Keratinocyte (primary cell): ENCODE measurements around the gene MINK1. TPM values are rescaled to one million over a fixed set of nuclear protein-coding genes. Genes with fewer than 3 reads are reported as not detected.

Experiments used
- DNase-seq: peaks from one replicate; pipeline ENCODE4 v3.0.0-alpha.2; 2011; ENCODE audit warnings: low read depth, missing footprints, low spot score
- FAIRE-seq: peaks from 2 replicates; lab custom pipeline; 2011; peaks lifted over from hg19 to GRCh38; lab: Jason Lieb, UNC
- H2AFZ ChIP-seq: 2 replicates; pipeline ENCODE4 v1.6.0; 2012; ENCODE audit warnings: low read length, control low read depth, inconsistent platforms; ENCODE audit not compliant: control insufficient read depth
- H3K27ac ChIP-seq: 2 replicates; pipeline ENCODE4 v1.5.1; 2011; ENCODE audit warnings: low read length; ENCODE audit not compliant: control insufficient read depth, insufficient read depth
- H3K27me3 ChIP-seq: 3 replicates; pipeline ENCODE4 v1.6.0; 2011; ENCODE audit warnings: low read length; ENCODE audit not compliant: control insufficient read depth, insufficient read depth; ENCODE audit errors: extremely low read depth
- H3K36me3 ChIP-seq, 2 experiments: 2 replicates in 1 of 2; 3 replicates in 1 of 2; pipeline ENCODE4 v1.5.1; 2011; ENCODE audit warnings: low read length in 2 of 2, mild to moderate bottlenecking in 1 of 2; ENCODE audit not compliant: control insufficient read depth in 2 of 2, insufficient read depth in 2 of 2; ENCODE audit errors: extremely low read depth in 1 of 2
- H3K4me1 ChIP-seq: 3 replicates; pipeline ENCODE4 v1.5.1; 2011; ENCODE audit warnings: low read length; ENCODE audit not compliant: control insufficient read depth, insufficient read depth; ENCODE audit errors: extremely low read depth
- H3K4me2 ChIP-seq: 3 replicates; pipeline ENCODE4 v1.6.0; 2011; ENCODE audit warnings: low read depth, low read length; ENCODE audit not compliant: control insufficient read depth, insufficient read depth; ENCODE audit errors: extremely low read depth
- H3K4me3 ChIP-seq, 3 experiments: fragments of 200-600 bp in 1 of 3; sonication (generic) in 1 of 3; 2 replicates in 2 of 3; 3 replicates in 1 of 3; pipeline ENCODE4 v1.5.1; 2011 to 2016; ENCODE audit warnings: low read length in 3 of 3, mild to moderate bottlenecking in 3 of 3, control low read depth in 2 of 3, inconsistent platforms in 1 of 3, low read depth in 1 of 3, mixed read lengths in 1 of 3, mixed run types in 1 of 3, moderate library complexity in 1 of 3; ENCODE audit not compliant: control insufficient read depth in 2 of 3, insufficient read depth in 2 of 3; ENCODE audit errors: extremely low read depth in 1 of 3
- H3K79me2 ChIP-seq: 2 replicates; pipeline ENCODE4 v1.6.0; 2012; ENCODE audit warnings: low read length; ENCODE audit not compliant: control insufficient read depth, insufficient read depth
- H3K9ac ChIP-seq: 3 replicates; pipeline ENCODE4 v1.6.0; 2011; ENCODE audit warnings: low read length; ENCODE audit not compliant: control insufficient read depth, insufficient read depth; ENCODE audit errors: extremely low read depth
- H3K9me1 ChIP-seq: 3 replicates; pipeline ENCODE4 v1.6.0; 2011; ENCODE audit warnings: low read length; ENCODE audit not compliant: control insufficient read depth, insufficient read depth; ENCODE audit errors: extremely low read depth
- H3K9me3 ChIP-seq: 2 replicates; pipeline ENCODE4 v1.5.1; 2012; ENCODE audit warnings: low read depth, low read length; ENCODE audit not compliant: control insufficient read depth
- H4K20me1 ChIP-seq: 3 replicates; pipeline ENCODE4 v1.6.0; 2011; ENCODE audit warnings: low read length; ENCODE audit not compliant: control insufficient read depth, insufficient read depth; ENCODE audit errors: extremely low read depth
- EZH2 ChIP-seq: IDR thresholded peaks from one replicate; pipeline ENCODE4 v1.6.1; 2012; ENCODE audit warnings: inconsistent platforms, mild to moderate bottlenecking, low read length, moderate library complexity
- dilution Hi-C: fragments of 300-500 bp; cut with MboI; formaldehyde crosslinking; loops from one replicate; pipeline ENCODE4 v1.7.0; 2020; ENCODE audit warnings: low sequenced_read_pairs; ENCODE audit not compliant: extremely low pct_ligation_motif_present
- polyA plus RNA-seq, 5 experiments: library from polyadenylated mRNA; depleted of rRNA in 3 of 5; stranded (reverse) in 3 of 5; stranded (forward) in 1 of 5; unstranded in 1 of 5; fragments of >200 nt; gene quantifications; 1 replicate in 1 of 5; 2 replicates in 3 of 5; 3 replicates in 1 of 5; pipeline versions ENCODE4 v1.2.1 to v1.2.3, GENCODE V29; 2011 to 2012; ENCODE audit warnings: missing spikeins in 2 of 5, low read depth in 1 of 5, low replicate concordance in 1 of 5
- TF ChIP-seq, protein P1 (sequence below), 3 experiments: IDR thresholded peaks in 1 of 3; conservative IDR thresholded peaks in 1 of 3; optimal IDR thresholded peaks in 1 of 3; 2 replicates in 2 of 3; 3 replicates in 1 of 3; pipeline versions ENCODE3 to v1.5.1; 2011; ENCODE audit warnings: low read length in 3 of 3, mild to moderate bottlenecking in 3 of 3, moderate library complexity in 2 of 3, control low read depth in 1 of 3, inconsistent platforms in 1 of 3; ENCODE audit not compliant: insufficient read depth in 2 of 3; ENCODE audit errors: extremely low read depth in 1 of 3

MINK1 gene
- polyA plus RNA-seq, 1 donor (not counting 4 experiments of a cell fraction or from before 2014, with no cell fraction given) = 82.8 TPM

DNA sequence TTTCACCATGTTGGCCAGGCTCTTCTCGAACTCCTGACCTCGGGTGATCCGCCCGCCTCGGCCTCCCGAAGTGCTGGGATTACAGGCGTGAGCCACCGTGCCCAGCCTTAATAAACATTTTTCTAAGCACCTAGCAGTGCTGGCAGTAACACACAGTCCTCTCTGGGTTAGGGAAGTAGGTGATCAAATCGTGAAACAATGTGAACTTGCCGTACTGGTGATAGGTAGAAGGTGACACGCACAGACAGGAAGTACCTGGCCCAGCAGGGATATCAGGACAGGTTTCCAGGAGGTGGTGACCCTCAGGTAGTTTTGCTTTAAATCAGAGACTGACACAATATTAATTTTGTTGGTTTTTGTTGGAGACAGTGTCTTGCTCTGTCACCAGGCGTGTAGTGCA lies 21.7 kb upstream of the MINK1 start:
- Histone ChIP-seq H2AFZ (no peak overlapping the region), H4K20me1 (no peaks in the 10 kb centered on the region), H3K9me3 (no peaks in the 10 kb centered on the region), H3K27me3 (no peaks in the 10 kb centered on the region), H3K36me3 (peaks cover 23 to 25% of the 10 kb centered on the region in 2 experiments), H3K27ac (no peak overlapping the region), H3K4me1 (peaks cover 9% of the 10 kb centered on the region), H3K4me3 (no peak overlapping the region), H3K4me2 (no peak overlapping the region), H3K9me1 (no peaks in the 10 kb centered on the region), H3K79me2 (peaks cover 4% of the 10 kb centered on the region), H3K9ac (no peak overlapping the region)
- no peak for TF ChIP-seq EZH2
- TF ChIP-seq, protein P1, sequence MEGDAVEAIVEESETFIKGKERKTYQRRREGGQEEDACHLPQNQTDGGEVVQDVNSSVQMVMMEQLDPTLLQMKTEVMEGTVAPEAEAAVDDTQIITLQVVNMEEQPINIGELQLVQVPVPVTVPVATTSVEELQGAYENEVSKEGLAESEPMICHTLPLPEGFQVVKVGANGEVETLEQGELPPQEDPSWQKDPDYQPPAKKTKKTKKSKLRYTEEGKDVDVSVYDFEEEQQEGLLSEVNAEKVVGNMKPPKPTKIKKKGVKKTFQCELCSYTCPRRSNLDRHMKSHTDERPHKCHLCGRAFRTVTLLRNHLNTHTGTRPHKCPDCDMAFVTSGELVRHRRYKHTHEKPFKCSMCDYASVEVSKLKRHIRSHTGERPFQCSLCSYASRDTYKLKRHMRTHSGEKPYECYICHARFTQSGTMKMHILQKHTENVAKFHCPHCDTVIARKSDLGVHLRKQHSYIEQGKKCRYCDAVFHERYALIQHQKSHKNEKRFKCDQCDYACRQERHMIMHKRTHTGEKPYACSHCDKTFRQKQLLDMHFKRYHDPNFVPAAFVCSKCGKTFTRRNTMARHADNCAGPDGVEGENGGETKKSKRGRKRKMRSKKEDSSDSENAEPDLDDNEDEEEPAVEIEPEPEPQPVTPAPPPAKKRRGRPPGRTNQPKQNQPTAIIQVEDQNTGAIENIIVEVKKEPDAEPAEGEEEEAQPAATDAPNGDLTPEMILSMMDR (optimal IDR thresholded peaks at IDR 0.05 in 1 of 3, IDR thresholded peaks at IDR 0.05 in 1 of 3, conservative IDR thresholded peaks at IDR 0.05 in 1 of 3; ENCODE audit: extremely low read depth in 1 of 3, insufficient read depth in 2 of 3, low read length in 3 of 3) = no peak
- no peak for DNase-seq
- peak; percentile 20 for FAIRE-seq
- dilution Hi-C loops = no loop called here

DNA sequence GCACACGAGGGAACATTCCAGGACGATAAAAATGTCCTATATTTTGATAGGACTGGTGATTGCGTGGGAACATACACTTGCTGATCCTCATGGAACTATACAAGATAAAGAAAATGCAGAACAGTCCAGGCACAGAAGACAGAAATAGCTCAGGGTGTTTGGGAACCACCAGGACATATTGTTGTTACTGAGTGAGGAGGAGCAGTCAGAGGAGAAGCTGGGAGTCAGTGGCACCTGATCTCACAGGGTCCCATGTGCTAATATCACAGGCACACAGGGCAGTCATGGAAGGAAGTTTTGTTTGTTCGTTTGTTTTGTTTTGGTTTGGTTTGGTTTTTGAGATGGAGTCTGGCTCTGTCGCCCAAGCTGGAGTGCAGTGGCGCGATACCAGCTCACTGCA lies 20.4 kb upstream of the MINK1 start:
- no peak for FAIRE-seq
- no peak for DNase-seq
- Histone ChIP-seq H3K4me2 (no peak overlapping the region), H2AFZ (no peak overlapping the region), H3K4me3 (no peak overlapping the region), H3K27me3 (no peaks in the 10 kb centered on the region), H3K36me3 (peaks cover 26 to 30% of the 10 kb centered on the region in 2 experiments), H3K4me1 (peaks cover 7% of the 10 kb centered on the region), H3K9me3 (no peaks in the 10 kb centered on the region), H3K9me1 (no peaks in the 10 kb centered on the region), H3K27ac (no peak overlapping the region), H4K20me1 (no peaks in the 10 kb centered on the region), H3K9ac (no peak overlapping the region), H3K79me2 (peaks cover 2% of the 10 kb centered on the region)
- no peak for TF ChIP-seq EZH2
- TF ChIP-seq, protein P1 (optimal IDR thresholded peaks at IDR 0.05 in 1 of 3, IDR thresholded peaks at IDR 0.05 in 1 of 3, conservative IDR thresholded peaks at IDR 0.05 in 1 of 3; ENCODE audit: extremely low read depth in 1 of 3, insufficient read depth in 2 of 3, low read length in 3 of 3) = no peak
- dilution Hi-C loops = no loop called here
